Measurements from ENCODE around the gene KCNT2. TPM values are rescaled to one million over a fixed set of nuclear protein-coding genes. Genes with fewer than 3 reads are reported as not detected.

KCNT2 gene
- polyA plus RNA-seq, 1 donor from 2014 or later, result 21.4 TPM

DNA sequence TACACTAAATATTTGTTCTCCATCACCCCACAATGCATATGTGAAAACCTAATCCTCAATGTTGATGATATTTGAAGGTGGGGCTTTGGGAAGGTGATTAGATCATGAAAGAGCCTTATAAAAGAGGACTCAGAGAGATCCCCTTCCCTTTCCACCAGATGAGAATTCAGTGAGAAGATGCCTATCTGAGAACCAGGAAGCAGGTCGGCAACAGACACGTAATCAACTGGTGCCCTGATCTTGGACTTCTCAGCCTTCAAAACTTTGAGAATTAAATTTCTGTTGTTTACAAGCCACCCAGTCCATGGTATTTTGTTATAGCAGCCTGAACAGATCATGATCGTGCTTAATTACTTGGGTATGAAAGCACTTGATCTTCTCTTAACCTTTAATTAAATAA lies 329.4 kb downstream of the KCNT2 start:
- H3K4me2 ChIP-seq (ENCODE audit: low read length), result no peak overlapping the region
- no peaks in the 10 kb centered on the region for H3K9me3 ChIP-seq (ENCODE audit: low read length)
- H3K9me2 ChIP-seq (ENCODE audit: insufficient read depth, low read length), result no peaks in the 10 kb centered on the region
- no peak overlapping the region for H2AFZ ChIP-seq (ENCODE audit: low read depth, low read length)
- no peak overlapping the region for H3K27ac ChIP-seq (ENCODE audit: low read length)
- H3F3A ChIP-seq (ENCODE audit: insufficient read depth, low read length, poor library complexity, severe bottlenecking), result no peaks in the 10 kb centered on the region
- H3K4me3 ChIP-seq (ENCODE audit: low read length), result no peak overlapping the region
- no peaks in the 10 kb centered on the region for H3K36me3 ChIP-seq (ENCODE audit: insufficient read depth, low read length)
- no peaks in the 10 kb centered on the region for H4K20me1 ChIP-seq (ENCODE audit: insufficient read depth)
- H3K79me2 ChIP-seq (replicated peaks; ENCODE audit: insufficient read depth, low read length), result no peaks in the 10 kb centered on the region
- no peaks in the 10 kb centered on the region for H3K27me3 ChIP-seq (ENCODE audit: insufficient read depth, low read depth, low read length)
- no peak overlapping the region for H3K9ac ChIP-seq (ENCODE audit: low read length)
- TF ChIP-seq RAD21 (conservative IDR thresholded peaks at IDR 0.05) (no peak), CTCF (IDR thresholded peaks at IDR 0.05; ENCODE audit: poor library complexity, severe bottlenecking) (no peak), REST (IDR thresholded peaks at IDR 0.05; ENCODE audit: borderline replicate concordance) (no peak), POLR2AphosphoS5 (IDR thresholded peaks at IDR 0.05) (no peak), EP300 (conservative IDR thresholded peaks at IDR 0.05; ENCODE audit: poor library complexity, severe bottlenecking) (no peak), EZH2 (IDR thresholded peaks at IDR 0.05; ENCODE audit: borderline replicate concordance, insufficient read depth, low read length, poor library complexity, severe bottlenecking) (no peak), SMC3 (conservative IDR thresholded peaks at IDR 0.05; ENCODE audit: poor library complexity) (no peak), MXI1 (conservative IDR thresholded peaks at IDR 0.05; ENCODE audit: poor library complexity, severe bottlenecking) (no peak), TAF1 (IDR thresholded peaks at IDR 0.05; ENCODE audit: low read depth) (no peak)

GRCh38 chr1:196277860-196278259 lies 330.4 kb downstream of the KCNT2 start:
- Histone ChIP-seq H3K79me2 (replicated peaks; ENCODE audit: insufficient read depth, low read length) (no peaks in the 10 kb centered on the region), H3K27ac (ENCODE audit: low read length) (no peak overlapping the region), H3K4me3 (ENCODE audit: low read length) (no peak overlapping the region), H3K9me3 (ENCODE audit: low read length) (no peaks in the 10 kb centered on the region), H3K27me3 (ENCODE audit: insufficient read depth, low read depth, low read length) (no peaks in the 10 kb centered on the region), H3K9ac (ENCODE audit: low read length) (no peak overlapping the region), H3F3A (ENCODE audit: insufficient read depth, low read length, poor library complexity, severe bottlenecking) (no peaks in the 10 kb centered on the region), H3K4me2 (ENCODE audit: low read length) (no peak overlapping the region), H3K9me2 (ENCODE audit: insufficient read depth, low read length) (no peaks in the 10 kb centered on the region), H4K20me1 (ENCODE audit: insufficient read depth) (no peaks in the 10 kb centered on the region), H3K36me3 (ENCODE audit: insufficient read depth, low read length) (no peaks in the 10 kb centered on the region), H2AFZ (ENCODE audit: low read depth, low read length) (no peak overlapping the region)
- TF ChIP-seq SMC3 (conservative IDR thresholded peaks at IDR 0.05; ENCODE audit: poor library complexity) (no peak), POLR2AphosphoS5 (IDR thresholded peaks at IDR 0.05) (no peak), EP300 (conservative IDR thresholded peaks at IDR 0.05; ENCODE audit: poor library complexity, severe bottlenecking) (no peak), MXI1 (conservative IDR thresholded peaks at IDR 0.05; ENCODE audit: poor library complexity, severe bottlenecking) (no peak), EZH2 (IDR thresholded peaks at IDR 0.05; ENCODE audit: borderline replicate concordance, insufficient read depth, low read length, poor library complexity, severe bottlenecking) (no peak), TAF1 (IDR thresholded peaks at IDR 0.05; ENCODE audit: low read depth) (no peak), RAD21 (conservative IDR thresholded peaks at IDR 0.05) (no peak), CTCF (IDR thresholded peaks at IDR 0.05; ENCODE audit: poor library complexity, severe bottlenecking) (no peak), REST (IDR thresholded peaks at IDR 0.05; ENCODE audit: borderline replicate concordance) (no peak)

All from neural cell (in vitro differentiated cells).